Motor neuron (in vitro differentiated cells): ENCODE data around the gene CHIC1. TPM values are rescaled to one million over a fixed set of nuclear protein-coding genes. Genes with fewer than 3 reads are reported as not detected.
"Not testable (repeated sequence)": the region's sequence is repeated elsewhere in the genome, so short reads cannot be mapped to it uniquely, and the experiment has no call there.

Experiments used
- ATAC-seq, 8 experiments: fragments of 200-7000 bp; cut with Tn5 transposase; replicated peaks in 6 of 8; 2 replicates each; pipeline ENCODE4 v1.8.0; 2021; ENCODE audit warnings: mild to moderate bottlenecking in 8 of 8, moderate library complexity in 8 of 8
- H3K27ac ChIP-seq, 2 donors: fragments of 250-450 bp; sonication (Bioruptor Pico); 2 replicates each; pipeline ENCODE4 v1.9.0; 2021; ENCODE audit warnings: antibody characterized with exemption in 2 of 2, mild to moderate bottlenecking in 2 of 2, moderate library complexity in 1 of 2
- H3K4me1 ChIP-seq, 2 donors: fragments of 250-450 bp; sonication (Bioruptor Pico); replicated peaks in 1 of 2; 2 replicates each; pipeline ENCODE4 v1.6.1; 2021; ENCODE audit warnings: antibody characterized with exemption in 2 of 2, mild to moderate bottlenecking in 2 of 2, moderate library complexity in 1 of 2
- H3K4me3 ChIP-seq, 5 donors: fragments of 250-450 bp; sonication (Bioruptor Pico); 2 replicates each; pipeline ENCODE4 v1.9.0; 2021; ENCODE audit warnings: antibody characterized with exemption in 5 of 5, mild to moderate bottlenecking in 5 of 5, moderate library complexity in 4 of 5
- WGBS, 10 experiments: fragments of 450-650 bp; shearing (Covaris generic); methylation state at CpG; one replicate each; pipeline ENCODE4 v1.0.0; 2022; 5-methylcytosine and 5-hydroxymethylcytosine counted together
- in situ Hi-C, 9 experiments: fragments of 400-800 bp; cut with MboI; loops; one replicate each; pipeline ENCODE4 v1.15.0; 2021; ENCODE audit warnings: low sequenced_read_pairs in 9 of 9, low pct_unique_long_range_greater_than_20kb in 2 of 9; ENCODE audit not compliant: unreplicated experiment in 9 of 9
- total RNA-seq, 8 experiments: library from RNA; unstranded; fragments of 300-600 nt; gene quantifications; 2 replicates each; pipeline versions ENCODE4 v1.2.3 to v1.2.4, GENCODE V29; 2022

The CHIC1 gene
- total RNA-seq, 8 experiments from 2014 or later, result 7.7 to 18.5 (median 10.4) TPM

DNA sequence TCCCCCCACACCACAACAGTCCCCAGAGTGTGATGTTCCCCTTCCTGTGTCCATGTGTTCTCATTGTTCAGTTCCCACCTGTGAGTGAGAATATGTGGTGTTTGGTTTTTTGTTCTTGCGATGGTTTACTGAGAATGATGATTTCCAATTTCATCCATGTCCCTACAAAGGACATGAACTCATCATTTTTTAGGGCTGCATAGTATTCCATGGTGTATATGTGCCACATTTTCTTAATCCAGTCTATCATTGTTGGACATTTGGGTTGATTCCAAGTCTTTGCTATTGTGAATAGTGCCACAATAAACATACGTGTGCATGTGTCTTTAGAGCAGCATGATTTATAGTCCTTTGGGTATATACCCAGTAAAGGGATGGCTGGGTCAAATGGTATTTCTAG lies 78.7 kb downstream of the CHIC1 start:
- H3K4me1 ChIP-seq, result not testable (repeated sequence)

GRCh38 chrX:73647212-73647611 lies 84.2 kb downstream of the CHIC1 start:
- H3K4me1 ChIP-seq, result no peaks in the 10 kb centered on the region
- WGBS, 10 experiments, result no CpG with 5 or more reads among the region's 1 CpG
- no peak overlapping the region for H3K27ac ChIP-seq
- ATAC-seq, result no peak
- in situ Hi-C loops, result no loop called here
- H3K4me3 ChIP-seq, result no peak overlapping the region

More for the DNA sequence above, 78.7 kb downstream of the CHIC1 start:
- no CpG with 5 or more reads among the region's 2 CpGs for WGBS, 10 experiments
- in situ Hi-C loops, H3K27ac ChIP-seq, ATAC-seq, H3K4me3 ChIP-seq: not testable (repeated sequence)

DNA sequence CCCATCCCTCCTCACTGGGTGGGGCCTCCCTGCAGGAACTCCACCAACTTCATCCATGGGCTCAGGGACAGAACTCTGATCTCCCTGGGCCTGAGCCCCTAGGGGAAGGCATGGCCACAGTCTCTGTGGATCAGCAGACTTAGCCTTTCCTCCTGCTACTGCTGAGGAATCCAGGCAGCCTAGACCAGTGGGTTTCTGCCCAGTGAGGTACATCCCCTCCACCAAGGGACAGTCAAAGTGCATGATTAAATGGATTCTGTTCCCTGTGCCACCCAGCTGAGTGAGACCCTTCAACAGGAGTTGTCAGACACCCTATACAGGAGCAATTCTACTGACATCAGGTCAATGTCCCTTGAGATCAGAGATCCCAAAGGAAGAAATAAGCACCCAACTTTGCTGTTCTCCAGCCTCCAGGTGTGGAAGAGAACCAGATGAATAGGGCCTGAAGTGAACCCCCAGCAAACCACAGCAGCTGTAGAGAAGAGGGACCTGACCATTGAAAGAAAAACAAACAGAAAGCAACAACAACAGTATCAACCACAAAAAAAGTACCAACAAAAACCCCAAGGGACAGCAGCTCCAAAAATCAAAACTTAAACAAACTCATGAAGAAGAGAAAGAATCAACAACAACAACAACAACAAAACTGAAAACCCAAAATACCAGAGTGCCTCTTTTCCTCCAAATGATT lies 84.8 kb downstream of the CHIC1 start:
- no peak overlapping the region for H3K4me3 ChIP-seq
- in situ Hi-C loops, result no loop called here
- ATAC-seq, result no peak

DNA sequence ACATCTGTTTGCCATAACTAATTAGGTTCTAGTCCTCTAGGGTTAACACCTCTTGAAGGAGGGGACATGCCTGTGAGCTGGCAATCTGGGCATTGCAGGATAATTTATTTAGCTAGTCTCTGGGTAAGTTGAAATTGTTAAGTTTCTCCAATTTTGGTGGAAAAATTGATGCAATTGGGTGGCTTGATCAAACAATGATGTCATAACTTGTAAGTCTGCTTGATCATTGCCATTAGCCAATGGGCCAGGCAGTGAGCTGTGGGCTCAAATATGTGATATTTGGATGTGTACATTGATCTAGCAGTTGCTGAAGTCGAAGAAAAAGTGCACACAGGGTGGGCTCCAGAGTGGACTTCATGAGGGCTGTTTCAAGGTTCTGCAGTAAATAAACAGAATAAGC lies 98.3 kb downstream of the CHIC1 start:
- H3K4me1 ChIP-seq, ATAC-seq, H3K4me3 ChIP-seq, in situ Hi-C loops, H3K27ac ChIP-seq: not testable (repeated sequence)
- 0% methylated on average over 1 of the region's 1 CpG; no CpG with 5 or more reads in 9 of the 10 experiments for WGBS, 10 experiments

More for the DNA sequence above, 84.8 kb downstream of the CHIC1 start:
- Histone ChIP-seq H3K4me1 (no peaks in the 10 kb centered on the region), H3K27ac (no peak overlapping the region)

- WGBS, 10 experiments, result 37 to 83% methylated on average over 1 to 2 of the region's 5 CpGs; no CpG with 5 or more reads in 8 of the 10 experiments
- in situ Hi-C loops, result no loop called here
- no peak overlapping the region for H3K27ac ChIP-seq
- ATAC-seq, result peak in 3 of 8 experiments; percentile 45 to 71 (median 54)
- no peaks in the 10 kb centered on the region for H3K4me1 ChIP-seq
- H3K4me3 ChIP-seq, result no peak overlapping the region
Observed at GRCh38 chrX:73668779-73669178, 105.8 kb downstream of the CHIC1 start.

- in situ Hi-C loops, result no loop called here
- no peaks in the 10 kb centered on the region for H3K4me1 ChIP-seq
- H3K27ac ChIP-seq, result no peak overlapping the region
- H3K4me3 ChIP-seq, result no peak overlapping the region
- ATAC-seq, result peak in 3 of 8 experiments; percentile 28 to 71 (median 32)
Observed at GRCh38 chrX:73681408-73681807, 118.4 kb downstream of the CHIC1 start.

DNA sequence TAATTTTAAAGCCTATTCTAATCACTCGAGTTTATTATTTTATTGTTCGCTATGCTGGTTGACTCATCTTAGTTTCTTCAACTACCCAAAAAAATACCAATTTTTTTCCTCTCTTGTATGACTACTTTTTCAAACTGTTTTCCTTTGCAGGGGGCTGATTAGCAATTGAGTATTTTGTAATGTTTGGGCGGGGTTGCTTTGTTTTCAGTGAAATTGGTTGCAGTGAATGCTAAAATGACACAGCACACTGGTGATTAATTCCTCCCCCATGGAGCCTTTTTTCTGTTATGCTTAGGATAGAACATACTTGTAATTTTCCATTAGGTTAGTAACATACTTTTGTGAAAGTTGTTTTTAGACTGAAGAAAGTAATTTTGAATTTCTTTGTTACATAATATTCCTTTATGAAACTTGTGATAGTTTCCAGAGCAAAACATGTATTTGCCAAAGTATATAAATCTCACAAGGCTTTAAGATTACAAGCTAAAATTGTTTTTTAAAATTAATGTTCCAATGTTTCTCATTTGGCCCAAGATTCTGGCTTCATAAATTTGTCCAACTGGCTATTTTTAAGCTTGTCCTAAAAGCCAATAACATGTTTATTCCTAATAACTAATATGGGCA lies 120.4 kb downstream of the CHIC1 start:
- Histone ChIP-seq H3K4me3 (no peak overlapping the region), H3K27ac (no peak overlapping the region), H3K4me1 (no peaks in the 10 kb centered on the region)
- in situ Hi-C loops, result no loop called here
- 0 to 100% (median 44%) methylated on average over 1 to 3 of the region's 3 CpGs; no CpG with 5 or more reads in 3 of the 10 experiments for WGBS, 10 experiments
- peak in 2 of 8 experiments; percentile 80 for ATAC-seq

GRCh38 chrX:73707014-73707413 lies 144.0 kb downstream of the CHIC1 start:
- H3K4me1 ChIP-seq, H3K4me3 ChIP-seq, H3K27ac ChIP-seq, in situ Hi-C loops, ATAC-seq: not testable (repeated sequence)
- WGBS, 10 experiments, result no CpG with 5 or more reads among the region's 1 CpG

GRCh38 chrX:73728602-73729001 lies 165.6 kb downstream of the CHIC1 start:
- Histone ChIP-seq H3K4me1 (peaks cover 0 to 2% of the 10 kb centered on the region in 2 donors), H3K27ac (no peak overlapping the region), H3K4me3 (no peak overlapping the region)
- peak in 6 of 8 experiments; percentile 20 to 98 (median 88) for ATAC-seq
- 0 to 33% (median 0%) methylated on average over 1 of the region's 2 CpGs; no CpG with 5 or more reads in 5 of the 10 experiments for WGBS, 10 experiments
- in situ Hi-C loops, result no loop called here

Other genes with a start within 250 kb of the CHIC1 start
- under 1 TPM in 3 of 8 experiments, not detected in 5; 0.05 to 0.28 (median 0.21) TPM for gene CDX4, start 116.1 kb upstream of the CHIC1 start, total RNA-seq